ENCODE results near the gene INTS6L. TPM values are rescaled to one million over a fixed set of nuclear protein-coding genes. Genes with fewer than 3 reads are reported as not detected.
A peak's percentile ranks its signal among the peaks of the same experiment; 100 is the strongest.

INTS6L gene
- 10 to 100 TPM in 2 of 4 donors, 1 to 10 TPM in 2; 9.3 to 11.4 (median 10.6) TPM for total RNA-seq
- polyA plus RNA-seq: 6.8 TPM
- long read RNA-seq, donor 1, partial matches to known transcripts: 2 of 9 reads
- long read RNA-seq, donor 1, other reads (novel, unspliced or antisense): 3 of 9 reads
- long read RNA-seq, donor 2, partial matches to known transcripts: 0 of 1 reads
- long read RNA-seq, donor 2, other reads (novel, unspliced or antisense): 1 of 1 reads
- long read RNA-seq, donor 3, partial matches to known transcripts: 1 of 7 reads
- long read RNA-seq, donor 3, other reads (novel, unspliced or antisense): 6 of 7 reads
- long read RNA-seq, donor 4: 0 reads

DNA sequence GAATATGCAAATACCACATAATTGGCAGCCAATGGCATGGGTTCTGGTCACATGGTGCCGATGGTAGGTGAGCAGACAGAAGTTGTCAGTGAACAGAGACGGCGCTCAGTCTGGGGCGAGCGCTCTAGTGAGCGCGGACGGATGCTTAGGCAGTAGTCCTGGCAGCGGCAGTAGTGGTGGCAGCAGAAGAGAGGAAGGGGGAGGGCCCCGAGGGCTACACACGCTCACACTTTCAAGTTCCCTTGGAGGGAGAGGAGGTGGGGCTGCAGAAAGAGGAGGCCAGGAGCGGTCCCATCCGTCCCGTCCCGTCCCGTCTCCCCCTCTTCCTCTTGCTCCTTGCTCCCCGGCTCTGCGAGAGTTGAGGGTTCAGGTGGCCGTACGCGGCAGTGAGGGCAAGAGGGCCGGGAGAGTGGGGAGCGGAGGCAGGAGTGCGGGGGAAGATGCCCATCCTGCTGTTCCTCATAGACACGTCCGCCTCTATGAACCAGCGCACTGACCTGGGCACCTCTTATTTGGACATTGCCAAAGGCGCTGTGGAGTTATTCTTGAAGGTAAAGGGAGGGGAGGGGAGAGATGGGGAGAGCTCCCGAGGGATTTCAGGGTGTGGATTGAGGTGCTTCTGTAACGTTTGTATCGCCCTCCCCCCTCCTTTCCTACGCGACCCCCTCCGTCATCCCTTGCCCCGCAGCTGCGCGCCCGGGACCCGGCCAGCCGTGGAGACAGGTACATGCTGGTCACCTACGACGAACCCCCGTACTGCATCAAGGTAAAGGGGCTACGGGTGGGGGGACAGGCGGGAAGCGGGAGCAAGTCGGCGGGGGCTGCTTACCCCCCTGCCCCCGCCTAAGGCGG is at the start of gene INTS6L:
Gene INTS6L, plus strand, starts transcription at position 108 of the 852 bp plus-strand sequence. Its CDS starts 333 bp downstream, at position 441.
- Histone ChIP-seq H3K4me1 (ENCODE audit: control insufficient read depth, insufficient read depth, low read length) (no peaks in the 10 kb centered on the region), H3K4me3 (ENCODE audit: low read length) (peak within 1 kb of the TSS; percentile 96), H3K27ac (ENCODE audit: low read length) (peak within 1 kb of the TSS; percentile 85), H3K9me3 (ENCODE audit: control insufficient read depth, low read length) (no peaks in the 10 kb centered on the region), H3K27me3 (ENCODE audit: control insufficient read depth, insufficient read depth) (no peaks in the 10 kb centered on the region)
- intact Hi-C loops (cut with DNase I): no loop called here
- DNase-seq (peak; percentile 84 to 92 (median 92)), ATAC-seq (peak; percentile 92 to 94)
- under 1% methylated on average over 46 of the region's 50 CpGs for WGBS

- Histone ChIP-seq H3K4me1 (ENCODE audit: control insufficient read depth, insufficient read depth, low read length) (no peaks in the 10 kb centered on the region), H3K27me3 (ENCODE audit: control insufficient read depth, insufficient read depth) (no peaks in the 10 kb centered on the region), H3K27ac (ENCODE audit: low read length) (no peak overlapping the region), H3K9me3 (ENCODE audit: control insufficient read depth, low read length) (no peaks in the 10 kb centered on the region), H3K4me3 (ENCODE audit: low read length) (no peak overlapping the region)
- ATAC-seq (no peak), DNase-seq (no peak)
- 86% methylated on average over 3 of the region's 3 CpGs for WGBS
- intact Hi-C loops (cut with DNase I): no loop called here
Observed at GRCh38 chrX:135476378-135476777, 44.1 kb upstream of the INTS6L start.

GRCh38 chrX:135477576-135477975 is 42.9 kb upstream of the INTS6L start:
- DNase-seq (peak; percentile 64 to 82 (median 77)), ATAC-seq (peak; percentile 71 to 82)
- no peaks in the 10 kb centered on the region for H3K27me3 ChIP-seq (ENCODE audit: control insufficient read depth, insufficient read depth)
- no peak overlapping the region for H3K4me3 ChIP-seq (ENCODE audit: low read length)
- WGBS: 5% methylated on average over 3 of the region's 3 CpGs
- H3K9me3 ChIP-seq (ENCODE audit: control insufficient read depth, low read length): no peaks in the 10 kb centered on the region
- H3K4me1 ChIP-seq (ENCODE audit: control insufficient read depth, insufficient read depth, low read length): no peaks in the 10 kb centered on the region
- intact Hi-C loops (cut with DNase I): no loop called here
- no peak overlapping the region for H3K27ac ChIP-seq (ENCODE audit: low read length)

DNA sequence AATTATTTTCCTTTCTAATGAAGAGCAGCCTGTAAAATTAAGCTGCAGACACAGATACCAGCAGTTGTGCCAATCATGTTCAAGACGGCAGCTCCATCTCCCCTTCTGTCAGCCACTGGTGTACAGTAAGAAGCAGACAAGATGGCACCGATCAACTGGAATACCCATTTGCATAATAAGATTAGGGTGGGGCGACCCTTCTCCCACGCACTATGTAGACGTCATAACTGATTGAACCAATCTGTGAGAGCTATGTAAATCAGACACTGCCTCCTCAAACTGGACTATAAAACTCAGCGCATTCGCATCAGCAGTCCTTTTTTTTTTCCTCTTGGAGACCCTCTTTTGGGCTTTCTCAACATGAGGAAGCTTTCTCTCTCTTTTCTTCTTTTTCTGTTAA is 40.4 kb upstream of the INTS6L start:
- ATAC-seq: no peak
- H3K4me3 ChIP-seq (ENCODE audit: low read length): no peak overlapping the region
- no peaks in the 10 kb centered on the region for H3K4me1 ChIP-seq (ENCODE audit: control insufficient read depth, insufficient read depth, low read length)
- no peak for DNase-seq
- intact Hi-C loops (cut with DNase I): loop anchor here in 2 of 4 donors (10.0 kb wide), 2 partner anchors 85 to 115 kb away; no protein-coding TSS in a partner anchor
- H3K27ac ChIP-seq (ENCODE audit: low read length): no peak overlapping the region
- no peaks in the 10 kb centered on the region for H3K27me3 ChIP-seq (ENCODE audit: control insufficient read depth, insufficient read depth)
- 86% methylated on average over 7 of the region's 7 CpGs for WGBS
- no peaks in the 10 kb centered on the region for H3K9me3 ChIP-seq (ENCODE audit: control insufficient read depth, low read length)

GRCh38 chrX:135481696-135482179 is 38.7 kb upstream of the INTS6L start:
- Histone ChIP-seq H3K27ac (ENCODE audit: low read length) (no peak overlapping the region), H3K4me1 (ENCODE audit: control insufficient read depth, insufficient read depth, low read length) (no peaks in the 10 kb centered on the region), H3K4me3 (ENCODE audit: low read length) (no peak overlapping the region), H3K9me3 (ENCODE audit: control insufficient read depth, low read length) (no peaks in the 10 kb centered on the region), H3K27me3 (ENCODE audit: control insufficient read depth, insufficient read depth) (no peaks in the 10 kb centered on the region)
- DNase-seq (no peak), ATAC-seq (no peak)
- 86% methylated on average over 7 of the region's 7 CpGs for WGBS
- intact Hi-C loops (cut with DNase I): loop anchor here in 2 of 4 donors (10.0 kb wide), 2 partner anchors 83 to 113 kb away; no protein-coding TSS in a partner anchor

GRCh38 chrX:135484641-135485289 is 35.7 kb upstream of the INTS6L start:
- DNase-seq: no peak
- intact Hi-C loops (cut with DNase I): loop anchor here in 2 of 4 donors (10.0 kb wide), 2 partner anchors 80 to 110 kb away; no protein-coding TSS in a partner anchor

GRCh38 chrX:135489542-135489941 is 30.9 kb upstream of the INTS6L start:
- Histone ChIP-seq H3K27ac (ENCODE audit: low read length) (no peak overlapping the region), H3K9me3 (ENCODE audit: control insufficient read depth, low read length) (no peaks in the 10 kb centered on the region), H3K4me3 (ENCODE audit: low read length) (no peak overlapping the region), H3K4me1 (ENCODE audit: control insufficient read depth, insufficient read depth, low read length) (no peaks in the 10 kb centered on the region), H3K27me3 (ENCODE audit: control insufficient read depth, insufficient read depth) (no peaks in the 10 kb centered on the region)
- intact Hi-C loops (cut with DNase I): loop anchor here in 2 of 4 donors (10.0 kb wide), 2 partner anchors 75 to 105 kb away; no protein-coding TSS in a partner anchor
- DNase-seq (no peak), ATAC-seq (no peak)
- 83% methylated on average over 1 of the region's 1 CpG for WGBS

More at GRCh38 chrX:135484641-135485289, 35.7 kb upstream of the INTS6L start:
- no peak for ATAC-seq
- no peaks in the 10 kb centered on the region for H3K27me3 ChIP-seq (ENCODE audit: control insufficient read depth, insufficient read depth)
- no peak overlapping the region for H3K27ac ChIP-seq (ENCODE audit: low read length)
- 24% methylated on average over 3 of the region's 3 CpGs for WGBS
- no peak overlapping the region for H3K4me3 ChIP-seq (ENCODE audit: low read length)
- no peaks in the 10 kb centered on the region for H3K4me1 ChIP-seq (ENCODE audit: control insufficient read depth, insufficient read depth, low read length)
- H3K9me3 ChIP-seq (ENCODE audit: control insufficient read depth, low read length): no peaks in the 10 kb centered on the region

GRCh38 chrX:135490979-135491514 is 29.4 kb upstream of the INTS6L start:
- Histone ChIP-seq H3K4me1 (ENCODE audit: control insufficient read depth, insufficient read depth, low read length) (no peaks in the 10 kb centered on the region), H3K9me3 (ENCODE audit: control insufficient read depth, low read length) (no peaks in the 10 kb centered on the region), H3K27me3 (ENCODE audit: control insufficient read depth, insufficient read depth) (no peaks in the 10 kb centered on the region), H3K4me3 (ENCODE audit: low read length) (no peak overlapping the region), H3K27ac (ENCODE audit: low read length) (no peak overlapping the region)
- intact Hi-C loops (cut with DNase I): no loop called here
- no peak for ATAC-seq
- no peak for DNase-seq
- 72% methylated on average over 4 of the region's 4 CpGs for WGBS

DNA sequence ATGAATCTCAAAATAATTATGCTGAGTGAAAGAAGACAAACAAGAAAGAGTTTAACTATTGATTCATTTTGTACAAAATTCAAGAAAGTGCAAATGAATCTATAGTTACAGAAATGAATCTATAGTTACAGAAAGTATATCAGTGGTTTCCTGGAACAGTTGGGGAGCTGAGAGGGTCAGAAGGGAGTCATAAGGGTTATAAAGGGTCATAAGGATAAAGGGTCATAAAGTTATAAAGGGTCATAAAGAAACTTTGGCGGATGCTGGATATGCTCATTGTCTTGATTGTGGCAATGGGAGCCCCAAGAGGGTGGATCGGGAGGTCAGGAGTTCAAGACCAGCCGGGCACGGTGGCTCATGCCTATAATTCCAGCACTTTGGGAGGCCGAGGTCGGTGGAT is 26.0 kb upstream of the INTS6L start:
- no peak overlapping the region for H3K4me3 ChIP-seq (ENCODE audit: low read length)
- no peaks in the 10 kb centered on the region for H3K4me1 ChIP-seq (ENCODE audit: control insufficient read depth, insufficient read depth, low read length)
- no peak for ATAC-seq
- 86% methylated on average over 6 of the region's 6 CpGs for WGBS
- DNase-seq: no peak
- no peaks in the 10 kb centered on the region for H3K27me3 ChIP-seq (ENCODE audit: control insufficient read depth, insufficient read depth)
- H3K27ac ChIP-seq (ENCODE audit: low read length): no peak overlapping the region
- H3K9me3 ChIP-seq (ENCODE audit: control insufficient read depth, low read length): no peaks in the 10 kb centered on the region
- intact Hi-C loops (cut with DNase I): no loop called here

DNA sequence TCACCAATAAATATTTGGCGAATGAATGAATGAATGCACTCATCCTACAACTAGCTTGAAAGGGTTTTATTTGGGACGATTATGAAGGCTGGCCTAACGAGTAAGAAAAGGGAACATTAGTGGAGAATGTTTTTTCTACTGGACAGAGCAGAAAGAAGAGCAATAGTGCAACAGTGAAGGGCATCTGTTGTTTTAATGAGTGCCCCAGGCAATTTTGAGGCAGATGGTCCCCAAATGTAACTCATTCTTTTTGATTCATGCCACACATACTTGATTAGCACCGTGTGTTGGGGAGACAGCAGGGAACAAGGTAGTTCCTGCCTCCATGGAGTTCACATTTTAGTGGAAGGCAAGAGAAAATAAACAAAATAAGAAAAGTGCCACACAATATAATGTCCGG is 22.7 kb upstream of the INTS6L start:
- Histone ChIP-seq H3K4me3 (ENCODE audit: low read length) (no peak overlapping the region), H3K9me3 (ENCODE audit: control insufficient read depth, low read length) (no peaks in the 10 kb centered on the region), H3K27me3 (ENCODE audit: control insufficient read depth, insufficient read depth) (no peaks in the 10 kb centered on the region), H3K4me1 (ENCODE audit: control insufficient read depth, insufficient read depth, low read length) (no peaks in the 10 kb centered on the region), H3K27ac (ENCODE audit: low read length) (no peak overlapping the region)
- ATAC-seq (no peak), DNase-seq (no peak)
- 86% methylated on average over 5 of the region's 5 CpGs for WGBS
- intact Hi-C loops (cut with DNase I): no loop called here
